A549 treated with AZD2906 at 1 μM for 4 hours (cell line): ENCODE measurements around the gene AXIN2. TPM values are rescaled to one million over a fixed set of nuclear protein-coding genes. Genes with fewer than 3 reads are reported as not detected.

Experiments used
- total RNA-seq: library from RNA; stranded (reverse); fragments of 200-300 nt; extraction: Qiagen RNA extraction; gene quantifications from 5 replicates; pipeline ENCODE4 v1.2.3, GENCODE V29; 2022

AXIN2 gene, protein sequence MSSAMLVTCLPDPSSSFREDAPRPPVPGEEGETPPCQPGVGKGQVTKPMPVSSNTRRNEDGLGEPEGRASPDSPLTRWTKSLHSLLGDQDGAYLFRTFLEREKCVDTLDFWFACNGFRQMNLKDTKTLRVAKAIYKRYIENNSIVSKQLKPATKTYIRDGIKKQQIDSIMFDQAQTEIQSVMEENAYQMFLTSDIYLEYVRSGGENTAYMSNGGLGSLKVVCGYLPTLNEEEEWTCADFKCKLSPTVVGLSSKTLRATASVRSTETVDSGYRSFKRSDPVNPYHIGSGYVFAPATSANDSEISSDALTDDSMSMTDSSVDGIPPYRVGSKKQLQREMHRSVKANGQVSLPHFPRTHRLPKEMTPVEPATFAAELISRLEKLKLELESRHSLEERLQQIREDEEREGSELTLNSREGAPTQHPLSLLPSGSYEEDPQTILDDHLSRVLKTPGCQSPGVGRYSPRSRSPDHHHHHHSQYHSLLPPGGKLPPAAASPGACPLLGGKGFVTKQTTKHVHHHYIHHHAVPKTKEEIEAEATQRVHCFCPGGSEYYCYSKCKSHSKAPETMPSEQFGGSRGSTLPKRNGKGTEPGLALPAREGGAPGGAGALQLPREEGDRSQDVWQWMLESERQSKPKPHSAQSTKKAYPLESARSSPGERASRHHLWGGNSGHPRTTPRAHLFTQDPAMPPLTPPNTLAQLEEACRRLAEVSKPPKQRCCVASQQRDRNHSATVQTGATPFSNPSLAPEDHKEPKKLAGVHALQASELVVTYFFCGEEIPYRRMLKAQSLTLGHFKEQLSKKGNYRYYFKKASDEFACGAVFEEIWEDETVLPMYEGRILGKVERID
- 0.57 to 0.83 TPM (median 0.69 TPM) in 5 replicates for total RNA-seq

DNA sequence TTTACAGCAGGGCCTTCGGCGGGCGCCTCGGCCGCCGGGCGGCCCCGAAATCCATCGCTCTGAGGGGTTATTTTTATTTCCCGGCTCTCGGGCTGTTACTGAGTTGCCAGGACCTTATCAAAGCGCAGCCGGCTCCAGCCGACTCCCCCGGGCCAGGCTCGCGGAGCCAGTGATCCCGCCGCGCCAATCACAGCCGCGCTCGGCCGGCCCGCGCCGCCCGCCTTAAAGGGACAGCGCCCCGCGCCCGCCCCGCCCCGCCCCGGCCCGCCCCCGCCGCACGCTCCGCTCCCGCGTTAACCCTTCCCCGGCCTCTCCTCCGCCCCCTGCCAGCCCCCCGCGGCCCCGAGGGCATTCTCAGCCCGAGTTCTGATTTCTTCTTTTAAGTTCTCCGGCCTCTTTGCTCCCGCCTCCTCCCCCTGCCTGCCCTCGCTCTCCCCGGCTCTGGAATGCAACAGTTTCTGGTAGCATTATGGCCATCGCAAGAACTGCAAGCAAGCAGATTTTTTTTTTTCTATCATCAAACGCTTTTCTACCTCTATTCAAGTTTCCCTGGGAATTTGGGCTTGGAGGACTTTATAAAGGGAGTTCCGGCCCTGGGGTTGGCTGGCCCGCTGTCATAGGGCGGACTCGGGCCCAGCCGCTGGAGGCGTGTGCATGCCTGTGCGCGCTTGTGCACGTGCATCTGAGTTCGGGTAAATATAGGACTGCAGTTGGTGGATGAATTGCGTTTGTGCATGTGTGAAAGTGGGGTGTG, at the start of gene AXIN2:
Gene AXIN2, minus strand, starts transcription at position 197 of the 754 bp plus-strand sequence. CDS start 3,028 bp downstream, outside the sequence.

